GM23338 (cell line): ENCODE measurements around the gene UTS2R. TPM values are rescaled to one million over a fixed set of nuclear protein-coding genes. Genes with fewer than 3 reads are reported as not detected.

Source experiments
- ATAC-seq: fragments of 200-7000 bp; cut with Tn5 transposase; 3 replicates; pipeline ENCODE4 v1.9.1; 2020
- DNase-seq: peaks from one replicate; pipeline ENCODE4 v3.0.0-alpha.2; 2015; ENCODE audit warnings: low spot score
- H2AFZ ChIP-seq: fragments of 200-600 bp; sonication (generic); 2 replicates; pipeline ENCODE4 v1.8.0; 2016; ENCODE audit warnings: antibody characterized with exemption, mild to moderate bottlenecking, moderate library complexity
- H3F3A ChIP-seq: fragments of 200-600 bp; sonication (generic); replicated peaks from 2 replicates; pipeline ENCODE4 v1.8.0; 2017; ENCODE audit warnings: antibody characterized with exemption, mixed run types, low read depth
- H3K27ac ChIP-seq: fragments of 200-600 bp; sonication (generic); 2 replicates; pipeline ENCODE4 v1.6.1; 2016; ENCODE audit warnings: low read depth
- H3K27me3 ChIP-seq: fragments of 200-600 bp; sonication (generic); 2 replicates; pipeline ENCODE4 v1.8.0; 2016; ENCODE audit warnings: mild to moderate bottlenecking, mixed run types, moderate library complexity; ENCODE audit not compliant: insufficient read depth
- H3K36me3 ChIP-seq: fragments of 200-600 bp; sonication (generic); 2 replicates; pipeline ENCODE4 v1.8.0; 2016; ENCODE audit warnings: mild to moderate bottlenecking; ENCODE audit not compliant: insufficient read depth
- H3K4me1 ChIP-seq: fragments of 200-600 bp; sonication (generic); 2 replicates; pipeline ENCODE4 v1.8.0; 2016; ENCODE audit warnings: mild to moderate bottlenecking, moderate library complexity; ENCODE audit not compliant: insufficient read depth
- H3K4me2 ChIP-seq: fragments of 200-600 bp; sonication (generic); 2 replicates; pipeline ENCODE4 v1.7.1; 2017; ENCODE audit warnings: mixed run types
- H3K4me3 ChIP-seq: fragments of 200-600 bp; sonication (generic); 2 replicates; pipeline ENCODE4 v1.6.1; 2016; ENCODE audit warnings: mixed run types
- H3K79me2 ChIP-seq: fragments of 200-600 bp; sonication (generic); replicated peaks from 2 replicates; pipeline ENCODE4 v1.8.0; 2017; ENCODE audit warnings: mild to moderate bottlenecking; ENCODE audit not compliant: insufficient read depth
- H3K9me2 ChIP-seq: fragments of 200-600 bp; sonication (generic); 2 replicates; pipeline ENCODE4 v1.8.0; 2017; ENCODE audit not compliant: insufficient read depth
- H4K20me1 ChIP-seq: fragments of 200-600 bp; sonication (generic); replicated peaks from 2 replicates; pipeline ENCODE4 v1.8.0; 2017; ENCODE audit warnings: mild to moderate bottlenecking; ENCODE audit not compliant: insufficient read depth
- H3K27ac Mint-ChIP-seq: 2 replicates; pipeline ENCODE4 v1.8.0; 2020; ENCODE audit warnings: inconsistent platforms, mild to moderate bottlenecking, moderate library complexity, mixed read lengths
- H3K27me3 Mint-ChIP-seq: 3 replicates; pipeline ENCODE4 v1.8.0; 2022; ENCODE audit warnings: low read depth, mild to moderate bottlenecking, moderate library complexity, mixed read lengths, inconsistent platforms; ENCODE audit not compliant: insufficient read depth, poor library complexity
- H3K36me3 Mint-ChIP-seq: 3 replicates; pipeline ENCODE4 v1.8.0; 2021; ENCODE audit warnings: low read depth, mild to moderate bottlenecking, inconsistent platforms, moderate library complexity, mixed read lengths
- H3K4me1 Mint-ChIP-seq: 3 replicates; pipeline ENCODE4 v1.8.0; 2020; ENCODE audit warnings: mild to moderate bottlenecking, inconsistent platforms, mixed read lengths
- H3K4me3 Mint-ChIP-seq: 3 replicates; pipeline ENCODE4 v1.8.0; 2021; ENCODE audit warnings: moderate library complexity, mild to moderate bottlenecking, inconsistent platforms, mixed read lengths
- H3K9me3 Mint-ChIP-seq: 3 replicates; pipeline ENCODE4 v1.8.0; 2020; ENCODE audit warnings: moderate library complexity, mild to moderate bottlenecking, inconsistent platforms, mixed read lengths
- CREB1 ChIP-seq: fragments of 250-450 bp; sonication (Bioruptor Pico); IDR thresholded peaks from 2 replicates; pipeline ENCODE4 v1.5.0; 2020; ENCODE audit warnings: low read depth, mild to moderate bottlenecking, moderate library complexity
- EZH2phosphoT487 ChIP-seq: fragments of 200-600 bp; sonication (generic); IDR thresholded peaks from one replicate; pipeline ENCODE4 v1.8.1; 2018; ENCODE audit warnings: antibody characterized with exemption; ENCODE audit not compliant: unreplicated experiment
- POLR2AphosphoS5 ChIP-seq: IDR thresholded peaks from 2 replicates; pipeline ENCODE4 v1.6.1; 2016; ENCODE audit warnings: antibody characterized with exemption, low read depth
- polyA plus RNA-seq: library from polyadenylated mRNA; unstranded; fragments of >200 nt; fragmentation: Nextera tagmentation; extraction: Ambion mirVana; gene quantifications from 2 replicates; pipeline ENCODE4 v1.2.1, GENCODE V29; 2016
- total RNA-seq: library from RNA; depleted of rRNA; stranded (reverse); fragments of >200 nt; shearing (Covaris generic); gene quantifications from 2 replicates; pipeline ENCODE4 v1.2.3, GENCODE V29; 2014
- TF ChIP-seq, protein P1 (sequence below), 2 experiments: fragments of 200-600 bp in 1 of 2; sonication (generic) in 1 of 2; conservative IDR thresholded peaks; 2 replicates each; pipeline versions ENCODE4 v1.5.1 to v1.6.1; 2016 to 2017; ENCODE audit warnings: antibody characterized with exemption in 2 of 2, low read depth in 2 of 2, mild to moderate bottlenecking in 2 of 2, moderate library complexity in 1 of 2
- TF ChIP-seq, protein P2 (sequence below): fragments of 250-450 bp; sonication (Bioruptor Pico); IDR thresholded peaks from 2 replicates; pipeline ENCODE4 v1.5.0; 2020; ENCODE audit warnings: mild to moderate bottlenecking, moderate library complexity

The UTS2R gene
- total and polyA plus RNA-seq, 2 experiments from 2014 or later, result 0.49 TPM; not detected in 1

DNA sequence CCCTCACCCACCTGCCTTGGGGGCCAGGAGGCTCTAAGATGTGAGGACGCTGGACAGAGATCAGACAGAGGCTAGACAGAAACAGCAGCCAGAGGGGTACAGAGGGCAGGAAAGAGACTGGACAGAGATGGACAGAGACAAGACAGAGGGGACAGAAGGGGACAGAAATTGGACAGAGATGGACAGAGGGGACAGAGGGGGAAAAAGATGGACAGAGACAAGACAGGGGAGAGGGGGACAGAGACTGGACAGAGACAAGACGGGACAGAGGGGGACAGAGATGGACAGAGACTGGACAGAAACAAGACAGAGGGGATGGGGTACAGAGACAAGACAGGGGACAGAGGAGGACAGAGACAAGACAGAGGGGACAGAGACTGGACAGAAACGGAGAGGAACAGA, 16.1 kb downstream of the UTS2R start:
- Histone ChIP-seq H3K4me3 (no peak overlapping the region), H3F3A (no peaks in the 10 kb centered on the region), H2AFZ (no peak overlapping the region), H3K9me2 (no peaks in the 10 kb centered on the region), H3K4me2 (no peak overlapping the region), H3K4me1 (no peaks in the 10 kb centered on the region), H3K27me3 (no peaks in the 10 kb centered on the region), H3K36me3 (no peaks in the 10 kb centered on the region), H4K20me1 (no peaks in the 10 kb centered on the region; the same call in 1 of the 2 replicates), H3K79me2 (no peaks in the 10 kb centered on the region), H3K27ac (no peak overlapping the region)
- no peak overlapping the region for H3K4me3 Mint-ChIP-seq
- no peak for TF ChIP-seq EZH2phosphoT487
- TF ChIP-seq POLR2AphosphoS5, result no peak
- TF ChIP-seq CREB1 (CRISPR knock-in tag), result no peak
- TF ChIP-seq, protein P1, sequence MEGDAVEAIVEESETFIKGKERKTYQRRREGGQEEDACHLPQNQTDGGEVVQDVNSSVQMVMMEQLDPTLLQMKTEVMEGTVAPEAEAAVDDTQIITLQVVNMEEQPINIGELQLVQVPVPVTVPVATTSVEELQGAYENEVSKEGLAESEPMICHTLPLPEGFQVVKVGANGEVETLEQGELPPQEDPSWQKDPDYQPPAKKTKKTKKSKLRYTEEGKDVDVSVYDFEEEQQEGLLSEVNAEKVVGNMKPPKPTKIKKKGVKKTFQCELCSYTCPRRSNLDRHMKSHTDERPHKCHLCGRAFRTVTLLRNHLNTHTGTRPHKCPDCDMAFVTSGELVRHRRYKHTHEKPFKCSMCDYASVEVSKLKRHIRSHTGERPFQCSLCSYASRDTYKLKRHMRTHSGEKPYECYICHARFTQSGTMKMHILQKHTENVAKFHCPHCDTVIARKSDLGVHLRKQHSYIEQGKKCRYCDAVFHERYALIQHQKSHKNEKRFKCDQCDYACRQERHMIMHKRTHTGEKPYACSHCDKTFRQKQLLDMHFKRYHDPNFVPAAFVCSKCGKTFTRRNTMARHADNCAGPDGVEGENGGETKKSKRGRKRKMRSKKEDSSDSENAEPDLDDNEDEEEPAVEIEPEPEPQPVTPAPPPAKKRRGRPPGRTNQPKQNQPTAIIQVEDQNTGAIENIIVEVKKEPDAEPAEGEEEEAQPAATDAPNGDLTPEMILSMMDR (conservative IDR thresholded peaks at IDR 0.05; ENCODE audit: low read depth in 2 of 2), result no peak
- TF ChIP-seq, protein P2, sequence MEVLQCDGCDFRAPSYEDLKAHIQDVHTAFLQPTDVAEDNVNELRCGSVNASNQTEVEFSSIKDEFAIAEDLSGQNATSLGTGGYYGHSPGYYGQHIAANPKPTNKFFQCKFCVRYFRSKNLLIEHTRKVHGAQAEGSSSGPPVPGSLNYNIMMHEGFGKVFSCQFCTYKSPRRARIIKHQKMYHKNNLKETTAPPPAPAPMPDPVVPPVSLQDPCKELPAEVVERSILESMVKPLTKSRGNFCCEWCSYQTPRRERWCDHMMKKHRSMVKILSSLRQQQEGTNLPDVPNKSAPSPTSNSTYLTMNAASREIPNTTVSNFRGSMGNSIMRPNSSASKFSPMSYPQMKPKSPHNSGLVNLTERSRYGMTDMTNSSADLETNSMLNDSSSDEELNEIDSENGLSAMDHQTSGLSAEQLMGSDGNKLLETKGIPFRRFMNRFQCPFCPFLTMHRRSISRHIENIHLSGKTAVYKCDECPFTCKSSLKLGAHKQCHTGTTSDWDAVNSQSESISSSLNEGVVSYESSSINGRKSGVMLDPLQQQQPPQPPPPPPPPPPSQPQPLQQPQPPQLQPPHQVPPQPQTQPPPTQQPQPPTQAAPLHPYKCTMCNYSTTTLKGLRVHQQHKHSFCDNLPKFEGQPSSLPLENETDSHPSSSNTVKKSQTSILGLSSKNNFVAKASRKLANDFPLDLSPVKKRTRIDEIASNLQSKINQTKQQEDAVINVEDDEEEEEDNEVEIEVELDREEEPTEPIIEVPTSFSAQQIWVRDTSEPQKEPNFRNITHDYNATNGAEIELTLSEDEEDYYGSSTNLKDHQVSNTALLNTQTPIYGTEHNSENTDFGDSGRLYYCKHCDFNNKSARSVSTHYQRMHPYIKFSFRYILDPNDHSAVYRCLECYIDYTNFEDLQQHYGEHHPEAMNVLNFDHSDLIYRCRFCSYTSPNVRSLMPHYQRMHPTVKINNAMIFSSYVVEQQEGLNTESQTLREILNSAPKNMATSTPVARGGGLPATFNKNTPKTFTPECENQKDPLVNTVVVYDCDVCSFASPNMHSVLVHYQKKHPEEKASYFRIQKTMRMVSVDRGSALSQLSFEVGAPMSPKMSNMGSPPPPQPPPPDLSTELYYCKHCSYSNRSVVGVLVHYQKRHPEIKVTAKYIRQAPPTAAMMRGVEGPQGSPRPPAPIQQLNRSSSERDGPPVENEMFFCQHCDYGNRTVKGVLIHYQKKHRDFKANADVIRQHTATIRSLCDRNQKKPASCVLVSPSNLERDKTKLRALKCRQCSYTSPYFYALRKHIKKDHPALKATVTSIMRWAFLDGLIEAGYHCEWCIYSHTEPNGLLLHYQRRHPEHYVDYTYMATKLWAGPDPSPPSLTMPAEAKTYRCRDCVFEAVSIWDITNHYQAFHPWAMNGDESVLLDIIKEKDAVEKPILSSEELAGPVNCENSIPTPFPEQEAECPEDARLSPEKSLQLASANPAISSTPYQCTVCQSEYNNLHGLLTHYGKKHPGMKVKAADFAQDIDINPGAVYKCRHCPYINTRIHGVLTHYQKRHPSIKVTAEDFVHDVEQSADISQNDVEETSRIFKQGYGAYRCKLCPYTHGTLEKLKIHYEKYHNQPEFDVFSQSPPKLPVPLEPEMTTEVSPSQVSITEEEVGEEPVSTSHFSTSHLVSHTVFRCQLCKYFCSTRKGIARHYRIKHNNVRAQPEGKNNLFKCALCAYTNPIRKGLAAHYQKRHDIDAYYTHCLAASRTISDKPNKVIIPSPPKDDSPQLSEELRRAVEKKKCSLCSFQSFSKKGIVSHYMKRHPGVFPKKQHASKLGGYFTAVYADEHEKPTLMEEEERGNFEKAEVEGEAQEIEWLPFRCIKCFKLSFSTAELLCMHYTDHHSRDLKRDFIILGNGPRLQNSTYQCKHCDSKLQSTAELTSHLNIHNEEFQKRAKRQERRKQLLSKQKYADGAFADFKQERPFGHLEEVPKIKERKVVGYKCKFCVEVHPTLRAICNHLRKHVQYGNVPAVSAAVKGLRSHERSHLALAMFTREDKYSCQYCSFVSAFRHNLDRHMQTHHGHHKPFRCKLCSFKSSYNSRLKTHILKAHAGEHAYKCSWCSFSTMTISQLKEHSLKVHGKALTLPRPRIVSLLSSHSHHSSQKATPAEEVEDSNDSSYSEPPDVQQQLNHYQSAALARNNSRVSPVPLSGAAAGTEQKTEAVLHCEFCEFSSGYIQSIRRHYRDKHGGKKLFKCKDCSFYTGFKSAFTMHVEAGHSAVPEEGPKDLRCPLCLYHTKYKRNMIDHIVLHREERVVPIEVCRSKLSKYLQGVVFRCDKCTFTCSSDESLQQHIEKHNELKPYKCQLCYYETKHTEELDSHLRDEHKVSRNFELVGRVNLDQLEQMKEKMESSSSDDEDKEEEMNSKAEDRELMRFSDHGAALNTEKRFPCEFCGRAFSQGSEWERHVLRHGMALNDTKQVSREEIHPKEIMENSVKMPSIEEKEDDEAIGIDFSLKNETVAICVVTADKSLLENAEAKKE, result no peak
- H3K9me3 Mint-ChIP-seq, result no peaks in the 10 kb centered on the region
- H3K27me3 Mint-ChIP-seq, result peaks cover 11% of the 10 kb centered on the region
- H3K4me1 Mint-ChIP-seq, result peaks cover 6% of the 10 kb centered on the region
- DNase-seq (no peak), ATAC-seq (no peak)
- no peaks in the 10 kb centered on the region; the same call in 2 of the 3 replicates for H3K36me3 Mint-ChIP-seq
- no peak overlapping the region for H3K27ac Mint-ChIP-seq
